Measurements from ENCODE around the gene CDK15.

Gene CDK15

DNA sequence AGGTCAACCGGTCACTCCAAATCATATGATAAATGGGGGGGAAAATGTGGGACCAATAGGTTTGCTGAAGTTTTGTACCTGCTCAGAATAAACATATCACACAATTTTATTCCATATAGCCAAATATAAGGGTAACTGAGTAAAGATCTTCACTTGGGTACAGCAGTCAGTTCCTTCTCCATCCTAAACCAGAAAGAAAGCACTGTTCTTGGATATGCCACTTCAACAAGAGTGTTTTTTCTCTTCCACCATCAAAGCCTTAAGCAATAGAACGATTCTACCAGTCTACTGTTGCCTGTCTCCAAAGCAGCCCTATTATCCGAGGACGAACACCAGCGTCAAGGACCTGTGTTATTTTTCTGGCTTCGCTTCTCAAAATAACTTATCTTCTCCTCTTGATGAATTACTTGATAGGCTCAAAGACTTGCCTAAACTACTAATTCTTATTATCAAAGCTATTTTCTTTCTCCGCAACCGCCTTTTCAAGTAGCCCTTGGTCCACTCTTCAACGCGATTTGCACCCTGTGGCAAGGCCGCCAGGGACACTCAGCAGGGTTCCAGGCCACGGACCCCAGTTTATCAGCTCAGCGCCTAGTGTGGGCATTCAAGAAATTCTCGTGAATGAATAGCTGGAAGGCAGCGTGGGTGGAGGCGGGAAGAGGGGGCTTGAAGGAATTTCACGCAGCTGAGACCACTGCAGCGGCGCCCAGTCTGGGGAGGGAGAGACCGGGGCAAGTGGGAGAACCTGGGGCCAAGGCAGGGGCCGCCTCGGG is 26.2 kb upstream of the CDK15 start:
- no peak for TF ChIP-seq POLR2A (IDR thresholded peaks at IDR 0.05; ENCODE audit: low read depth, low read length)
- FAIRE-seq = peak; percentile 23
- no peak for DNase-seq (ENCODE audit: insufficient read length, low spot score)

DNA sequence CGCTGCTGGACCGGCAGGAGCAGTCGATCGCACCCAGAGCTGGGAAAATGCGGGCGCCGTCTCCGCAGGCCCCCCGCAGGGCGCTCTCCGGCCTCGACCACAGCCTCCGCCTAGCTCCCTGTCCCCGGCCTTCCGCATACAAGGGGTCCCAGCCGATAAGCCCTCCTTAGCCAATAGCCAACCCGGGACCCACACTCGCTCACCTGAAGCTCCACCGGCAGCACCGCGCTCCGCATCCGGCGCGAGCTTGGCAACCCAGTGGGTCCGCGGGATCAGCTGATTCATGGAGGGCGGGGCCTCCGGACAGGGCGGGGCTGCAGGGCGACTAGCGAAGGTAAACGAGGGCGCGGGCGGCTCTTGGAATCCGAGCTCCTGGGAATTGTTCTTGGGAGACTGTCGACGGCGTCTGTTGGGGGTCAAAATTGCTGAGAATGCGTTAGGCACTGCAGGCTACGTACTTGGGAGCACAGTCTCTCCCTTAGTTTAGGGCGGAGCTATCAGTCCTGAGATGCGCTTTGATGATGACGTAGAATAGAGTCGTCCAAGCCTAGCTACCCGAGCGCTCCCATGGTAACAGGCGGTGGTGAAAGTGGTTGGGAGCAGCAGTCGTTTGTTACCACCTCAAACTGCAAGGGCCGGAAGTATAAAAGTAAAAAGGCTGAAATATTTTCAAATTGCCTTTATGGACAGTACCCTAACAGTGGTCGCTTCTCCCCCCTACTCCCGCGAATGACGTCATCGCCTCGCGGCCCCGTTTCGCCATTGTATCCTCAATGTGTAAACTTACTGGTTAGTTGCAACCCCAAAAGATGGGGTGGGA is 25.5 kb upstream of the CDK15 start, which contains the start of gene ALS2:
TSS of gene ALS2 (minus strand) at position 260 of the 820 bp plus-strand sequence. CDS start 12,048 bp downstream, outside the sequence.
- DNase-seq (ENCODE audit: insufficient read length, low spot score) = peak; percentile 74
- FAIRE-seq = peak; percentile 98

DNA sequence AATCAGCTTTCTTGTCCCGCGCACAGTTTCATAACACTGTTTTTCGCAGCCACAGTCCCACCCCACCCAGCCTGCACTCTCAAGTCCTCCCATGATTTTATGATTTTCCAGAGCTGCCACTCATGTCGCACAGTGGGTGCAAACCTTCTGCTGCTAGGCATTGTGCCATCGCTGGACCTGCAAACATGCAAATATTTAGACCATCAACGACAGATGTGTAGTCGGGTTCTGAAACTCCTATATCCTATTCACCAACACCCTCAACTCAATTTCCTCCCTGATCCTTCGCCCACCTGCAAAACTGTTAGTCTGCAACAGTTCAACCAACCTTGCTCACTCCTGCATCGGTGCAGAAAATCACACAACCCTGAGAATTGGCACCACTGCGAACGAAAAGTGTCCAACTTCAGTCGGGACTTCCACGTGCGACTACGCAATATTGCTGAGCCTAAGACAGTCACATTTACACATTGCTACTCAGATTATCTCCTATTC is 24.7 kb upstream of the CDK15 start:
- DNase-seq (ENCODE audit: insufficient read length, low spot score) (no peak), FAIRE-seq (peak; percentile 38)
- no peak for TF ChIP-seq POLR2A (IDR thresholded peaks at IDR 0.05; ENCODE audit: low read depth, low read length)

More for the DNA sequence above, 25.5 kb upstream of the CDK15 start, which contains the start of gene ALS2:
- peak; percentile 91 for TF ChIP-seq POLR2A (IDR thresholded peaks at IDR 0.05; ENCODE audit: low read depth, low read length)

DNA sequence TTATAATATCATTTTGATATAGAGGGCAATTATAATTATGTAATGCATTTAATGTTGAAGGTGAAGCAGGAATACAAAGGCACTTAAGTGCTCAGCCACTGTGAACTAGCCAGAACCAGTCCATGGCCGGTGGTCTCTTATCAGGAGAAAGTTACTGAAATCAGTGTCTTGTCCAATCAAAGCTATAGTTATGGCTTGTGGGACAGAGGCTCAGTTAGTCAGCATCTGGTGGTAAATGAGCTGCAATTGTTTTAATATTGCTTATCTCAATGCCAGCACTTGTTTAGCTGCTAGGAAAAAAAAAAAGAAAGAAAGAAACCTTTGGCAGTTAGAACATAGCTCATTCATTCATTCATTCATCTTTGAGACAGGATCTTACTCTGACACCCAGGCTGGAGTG is 21.8 kb upstream of the CDK15 start:
- no peak for TF ChIP-seq POLR2A (IDR thresholded peaks at IDR 0.05; ENCODE audit: low read depth, low read length)
- FAIRE-seq = no peak

DNA sequence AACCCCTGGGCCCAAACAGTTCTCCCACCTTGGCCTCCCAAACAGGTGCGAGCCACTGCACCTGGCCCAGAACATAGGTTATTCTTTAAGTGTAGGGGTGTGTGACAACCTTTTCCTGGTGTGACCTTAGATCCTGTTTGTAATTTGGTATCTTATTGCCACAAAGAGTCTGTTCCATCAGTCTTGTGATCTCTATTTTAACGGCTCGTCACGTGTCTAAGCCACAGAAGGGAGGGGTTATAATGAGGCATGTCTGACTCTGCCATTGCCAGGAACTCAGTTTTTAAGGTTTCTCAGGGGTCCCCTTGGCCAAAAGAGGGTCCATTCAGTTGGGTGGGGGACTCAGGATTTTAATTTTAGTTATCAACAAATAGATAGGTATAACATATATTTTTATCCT is 21.2 kb upstream of the CDK15 start:
- TF ChIP-seq POLR2A (IDR thresholded peaks at IDR 0.05; ENCODE audit: low read depth, low read length) = no peak
- DNase-seq (ENCODE audit: insufficient read length, low spot score) (no peak), FAIRE-seq (no peak)

More for the DNA sequence above, 21.8 kb upstream of the CDK15 start:
- DNase-seq (ENCODE audit: insufficient read length, low spot score) = no peak

DNA sequence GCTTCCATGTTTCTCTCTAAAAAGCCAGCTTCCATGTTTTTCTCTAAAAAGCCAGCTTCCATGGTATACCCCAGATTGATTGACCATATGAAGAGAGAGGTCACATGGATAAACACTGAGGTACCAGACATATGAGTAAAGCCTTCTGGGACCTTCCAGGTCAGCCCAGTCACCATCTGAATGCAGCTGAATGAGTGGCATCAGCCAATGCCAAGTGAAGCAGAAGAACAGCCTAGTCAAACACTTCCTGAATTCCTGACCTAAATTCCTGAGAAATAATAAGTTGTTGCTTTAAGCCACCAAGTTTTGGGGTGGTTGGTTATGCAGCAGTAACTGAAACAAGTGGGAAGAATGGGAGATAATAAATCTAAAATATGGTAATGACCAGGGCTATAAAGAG is 19.9 kb upstream of the CDK15 start:
- DNase-seq (ENCODE audit: insufficient read length, low spot score) (no peak), FAIRE-seq (no peak)
- TF ChIP-seq POLR2A (IDR thresholded peaks at IDR 0.05; ENCODE audit: low read depth, low read length) = no peak

DNA sequence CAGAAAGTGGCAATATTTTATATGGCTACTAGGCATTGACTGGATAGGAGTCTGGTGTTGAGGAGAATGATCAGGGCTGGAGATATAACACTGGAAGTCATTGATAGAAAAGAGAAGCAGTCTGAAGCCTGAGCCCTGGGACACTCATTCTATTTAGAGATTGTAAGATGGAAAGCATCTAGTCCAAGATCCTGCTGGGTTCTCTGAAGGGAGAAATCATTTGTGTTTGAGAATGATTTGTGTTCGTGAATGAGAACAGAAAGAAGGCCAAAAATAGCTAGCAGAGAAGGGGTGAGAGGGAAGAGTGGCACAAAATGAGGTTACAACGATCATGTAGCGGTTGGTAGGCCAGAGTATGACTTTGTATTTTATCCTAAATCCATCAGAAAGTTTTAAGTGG is 18.0 kb upstream of the CDK15 start:
- FAIRE-seq = no peak
- no peak for DNase-seq (ENCODE audit: insufficient read length, low spot score)
- no peak for TF ChIP-seq POLR2A (IDR thresholded peaks at IDR 0.05; ENCODE audit: low read depth, low read length)

DNA sequence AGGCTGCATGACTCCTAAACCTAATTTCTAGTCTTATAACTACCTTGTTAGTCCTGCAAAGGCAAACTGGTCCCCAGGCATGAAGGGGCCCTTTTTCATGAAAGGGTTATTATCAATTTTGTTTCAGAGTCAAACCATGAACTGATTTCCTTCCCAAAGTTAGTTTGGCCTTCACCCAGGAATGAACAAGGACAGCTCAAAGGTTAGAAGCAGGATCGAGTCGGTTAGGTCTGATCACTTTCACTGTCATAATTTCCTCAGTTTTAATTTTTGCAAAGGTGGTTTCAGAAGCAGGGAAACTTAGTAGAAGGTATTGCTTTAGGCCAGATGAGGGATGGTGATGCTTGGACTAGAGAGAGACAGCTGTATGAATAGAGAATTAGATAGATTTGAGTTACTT is 16.9 kb upstream of the CDK15 start:
- DNase-seq (ENCODE audit: insufficient read length, low spot score) = no peak
- no peak for TF ChIP-seq POLR2A (IDR thresholded peaks at IDR 0.05; ENCODE audit: low read depth, low read length)
- no peak for FAIRE-seq

DNA sequence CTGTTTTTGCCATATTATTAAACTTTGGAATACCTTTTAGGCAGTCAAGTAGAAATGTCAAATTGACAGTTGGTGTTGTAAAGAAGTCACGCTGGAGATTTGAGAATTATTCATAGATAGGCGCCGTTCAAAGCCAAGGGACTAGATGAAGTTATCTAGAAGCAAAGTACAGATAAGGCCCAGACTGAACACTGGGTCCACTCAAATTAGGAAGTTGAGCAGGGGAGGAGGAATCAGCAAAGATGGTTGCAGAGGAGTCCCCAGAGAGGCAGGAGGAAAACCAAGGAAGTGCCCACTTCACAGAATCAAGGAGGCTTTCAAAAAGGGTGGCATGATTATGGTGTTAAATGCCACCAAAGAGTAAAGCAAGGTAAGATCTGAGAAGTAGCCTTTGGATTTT is 16.0 kb upstream of the CDK15 start:
- TF ChIP-seq POLR2A (IDR thresholded peaks at IDR 0.05; ENCODE audit: low read depth, low read length) = no peak
- no peak for FAIRE-seq
- no peak for DNase-seq (ENCODE audit: insufficient read length, low spot score)

DNA sequence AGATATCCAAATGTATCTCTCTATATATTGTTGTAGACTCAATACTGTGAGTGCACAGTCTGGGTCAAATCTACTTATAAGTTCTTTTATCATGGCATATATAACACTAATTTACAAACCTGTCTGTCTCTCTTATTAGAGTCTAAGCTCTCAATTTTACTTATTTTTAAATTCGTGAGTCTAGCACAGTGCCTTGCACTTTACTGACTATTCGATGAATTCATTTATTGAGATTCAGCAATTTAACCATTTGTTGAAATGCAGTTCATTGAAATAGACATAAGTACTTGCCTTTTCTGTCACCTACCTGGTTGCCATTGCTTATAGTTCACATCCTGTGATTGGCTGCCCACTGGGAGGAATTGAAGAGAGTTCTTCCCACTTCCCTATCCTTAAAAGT is 15.3 kb upstream of the CDK15 start:
- DNase-seq (ENCODE audit: insufficient read length, low spot score) (no peak), FAIRE-seq (no peak)
- no peak for TF ChIP-seq POLR2A (IDR thresholded peaks at IDR 0.05; ENCODE audit: low read depth, low read length)

DNA sequence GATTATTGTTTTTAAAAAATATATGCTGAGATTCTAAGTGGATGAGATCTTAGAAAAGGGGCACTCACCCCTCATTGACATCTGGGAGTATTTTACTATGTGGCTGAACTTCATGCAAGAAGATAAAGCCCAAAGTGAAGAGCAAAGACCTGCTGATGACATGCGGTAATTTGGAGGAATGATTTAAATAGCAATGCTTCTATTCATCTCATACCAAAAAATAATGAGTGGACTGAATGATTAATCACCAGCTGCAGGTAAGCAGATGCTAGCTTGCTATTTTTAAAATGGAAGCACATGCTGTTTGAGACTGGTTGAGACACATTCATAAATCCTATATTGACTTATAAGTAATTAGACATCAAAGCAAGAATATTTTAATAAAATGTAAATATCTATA is 12.7 kb upstream of the CDK15 start:
- FAIRE-seq (no peak), DNase-seq (ENCODE audit: insufficient read length, low spot score) (no peak)
- no peak for TF ChIP-seq POLR2A (IDR thresholded peaks at IDR 0.05; ENCODE audit: low read depth, low read length)

DNA sequence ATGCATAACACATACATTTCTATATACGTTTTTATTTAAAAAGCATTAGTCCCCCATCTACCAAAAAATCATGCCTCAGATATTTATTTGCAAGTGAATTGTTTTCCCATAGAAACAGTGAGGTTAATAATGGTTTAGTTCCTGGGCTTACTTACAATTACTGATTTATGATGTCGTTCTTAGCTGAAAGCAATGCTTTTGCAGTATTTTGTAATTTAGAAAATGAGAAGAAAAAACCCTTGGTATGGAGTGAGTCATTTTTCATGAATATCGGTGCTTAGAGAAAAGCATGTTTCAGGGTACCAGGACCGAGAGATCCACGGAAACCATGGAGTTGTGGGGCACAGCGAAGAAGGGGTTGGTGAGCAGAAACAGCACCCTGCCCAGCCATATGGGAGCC is 12.0 kb upstream of the CDK15 start:
- TF ChIP-seq POLR2A (IDR thresholded peaks at IDR 0.05; ENCODE audit: low read depth, low read length) = no peak
- FAIRE-seq (no peak), DNase-seq (ENCODE audit: insufficient read length, low spot score) (no peak)

DNA sequence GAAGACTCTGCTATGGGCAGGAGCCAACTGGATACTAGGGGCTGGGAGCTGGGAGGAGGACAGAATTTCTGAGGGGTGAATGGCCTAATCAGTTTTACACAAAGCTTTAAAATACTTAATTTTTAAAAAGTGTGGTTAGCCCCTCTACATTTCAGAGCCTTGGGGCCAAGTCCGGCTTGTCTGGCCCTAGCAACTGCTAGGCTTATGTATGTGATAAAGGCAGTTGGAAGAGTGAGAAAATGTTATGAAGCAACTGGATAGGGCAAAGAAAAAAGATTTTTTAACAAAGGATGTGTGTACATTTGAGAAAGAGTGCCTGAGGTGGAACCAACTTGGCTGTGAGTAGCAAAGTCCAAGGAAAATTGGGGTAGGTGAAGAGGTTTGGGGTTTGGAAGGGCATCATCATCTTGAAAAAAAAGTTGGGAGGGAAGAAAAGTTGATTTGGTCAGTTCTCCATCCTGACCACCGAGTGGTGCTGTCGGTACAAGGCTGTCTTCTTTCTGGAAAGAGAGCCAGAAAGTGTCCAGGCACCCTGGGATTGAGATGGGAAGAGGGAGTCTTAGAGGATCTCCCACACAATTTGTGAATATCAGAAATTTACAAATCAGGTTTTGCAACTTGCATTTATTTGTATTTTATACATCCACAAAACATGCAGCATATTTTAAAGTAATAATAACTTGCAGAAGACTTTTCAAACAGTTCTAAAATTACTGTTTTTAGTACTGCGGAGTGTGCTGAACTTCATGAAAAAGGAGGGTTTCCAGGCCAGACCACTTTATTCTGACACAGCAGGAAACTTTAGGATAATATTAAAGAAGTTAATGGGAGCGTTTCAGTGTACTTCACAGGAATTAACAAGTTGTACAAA is 10.5 kb upstream of the CDK15 start:
- no peak for TF ChIP-seq POLR2A (IDR thresholded peaks at IDR 0.05; ENCODE audit: low read depth, low read length)
- FAIRE-seq = peak; percentile 75
- peak; percentile 43 for DNase-seq (ENCODE audit: insufficient read length, low spot score)

DNA sequence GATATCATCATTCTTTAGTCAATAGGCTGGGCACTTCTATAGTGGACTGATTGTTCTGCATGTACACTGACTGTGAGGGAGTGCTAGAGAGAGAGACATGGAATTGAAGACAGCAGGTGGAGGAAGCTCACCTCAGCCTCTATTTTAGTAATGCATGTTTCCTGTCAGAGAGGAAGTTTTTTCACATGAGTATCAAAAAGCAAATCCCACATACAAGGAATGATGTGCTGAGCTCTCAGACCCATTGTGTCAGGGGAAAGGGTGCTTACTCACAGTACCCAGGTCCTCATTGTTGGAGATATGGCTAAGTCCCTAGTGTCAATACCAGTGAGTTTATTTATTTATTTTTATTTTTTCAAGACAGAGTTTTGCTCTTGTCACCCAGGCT is 9.9 kb upstream of the CDK15 start:
- DNase-seq (ENCODE audit: insufficient read length, low spot score) = no peak
- FAIRE-seq = no peak
- TF ChIP-seq POLR2A (IDR thresholded peaks at IDR 0.05; ENCODE audit: low read depth, low read length) = no peak

Measured in H54 (cell line).